ENCODE data around the gene ASTL. TPM values are rescaled to one million over a fixed set of nuclear protein-coding genes. Genes with fewer than 3 reads are reported as not detected.

ASTL gene
- total and polyA plus RNA-seq, 2 donors (not counting 3 experiments of a cell fraction or from before 2014, with no cell fraction given): not detected

- Histone ChIP-seq H3K4me3 (replicated peaks in 1 of 3; ENCODE audit: insufficient read depth in 1 of 3, low read depth in 1 of 3, low read length in 3 of 3) (no peak overlapping the region), H3K4me2 (ENCODE audit: insufficient read depth, low read length) (no peak overlapping the region), H3K27me3 (ENCODE audit: control insufficient read depth in 2 of 2, insufficient read depth in 2 of 2, low read length in 2 of 2) (peaks cover 0 to 4% of the 10 kb centered on the region in 2 experiments), H3K79me2 (ENCODE audit: control insufficient read depth, insufficient read depth, low read length) (no peaks in the 10 kb centered on the region), H3K9ac (replicated peaks; ENCODE audit: extremely low read depth, insufficient read depth, low read length) (no peak overlapping the region), H3K36me3 (ENCODE audit: control insufficient read depth in 2 of 2, extremely low read depth in 1 of 2, insufficient read depth in 2 of 2, low read length in 2 of 2) (no peaks in the 10 kb centered on the region), H3K9me3 (replicated peaks; ENCODE audit: control insufficient read depth, insufficient read depth, low read length) (no peaks in the 10 kb centered on the region), H2AFZ (ENCODE audit: low read depth, low read length) (no peak overlapping the region), H4K20me1 (replicated peaks; ENCODE audit: control insufficient read depth, extremely low read depth, insufficient read depth, low read length) (no peaks in the 10 kb centered on the region), H3K4me1 (ENCODE audit: control insufficient read depth, extremely low read depth, insufficient read depth, low read length) (no peaks in the 10 kb centered on the region), H3K27ac (ENCODE audit: insufficient read depth, low read depth, low read length) (no peak overlapping the region), H3K9me1 (replicated peaks; ENCODE audit: control insufficient read depth, extremely low read depth, insufficient read depth, low read length) (no peaks in the 10 kb centered on the region)
- BruUV-seq (replicated peaks): no TSS peak
- dilution Hi-C loops (cut with MboI; ENCODE audit: extremely low pct_ligation_motif_present, low sequenced_read_pairs) (no loop called here), intact Hi-C loops (cut with micrococcal nuclease) (no loop called here)
- no peak for DNase-seq (ENCODE audit: low read depth, low spot score)
- no peak for FAIRE-seq
- TF ChIP-seq GATA2 (IDR thresholded peaks at IDR 0.05; ENCODE audit: insufficient read depth, insufficient read length, low read depth, low read length) (no peak), MAX (IDR thresholded peaks at IDR 0.05; ENCODE audit: insufficient read depth, insufficient read length) (no peak), EZH2 (IDR thresholded peaks at IDR 0.05; ENCODE audit: borderline replicate concordance, low read depth, low read length, severe bottlenecking) (no peak)
- ChIA-PET CTCF (no interaction called here), POLR2A (no interaction called here)
These were observed 40.9 kb downstream of the ASTL start for GRCh38 chr2:96097441-96097840.

GRCh38 chr2:96095116-96095636 lies 43.1 kb downstream of the ASTL start:
- H3K79me2 ChIP-seq (ENCODE audit: control insufficient read depth, insufficient read depth, low read length): no peaks in the 10 kb centered on the region
- H3K27me3 ChIP-seq (ENCODE audit: control insufficient read depth in 2 of 2, insufficient read depth in 2 of 2, low read length in 2 of 2): peaks cover 0 to 4% of the 10 kb centered on the region in 2 experiments
- no peaks in the 10 kb centered on the region for H4K20me1 ChIP-seq (replicated peaks; ENCODE audit: control insufficient read depth, extremely low read depth, insufficient read depth, low read length)
- H3K9me1 ChIP-seq (replicated peaks; ENCODE audit: control insufficient read depth, extremely low read depth, insufficient read depth, low read length): no peaks in the 10 kb centered on the region
- dilution Hi-C loops (cut with MboI; ENCODE audit: extremely low pct_ligation_motif_present, low sequenced_read_pairs): no loop called here
- no peak overlapping the region for H2AFZ ChIP-seq (ENCODE audit: low read depth, low read length)
- DNase-seq (ENCODE audit: low read depth, low spot score) (no peak), FAIRE-seq (no peak)
- H3K9me3 ChIP-seq (replicated peaks; ENCODE audit: control insufficient read depth, insufficient read depth, low read length): no peaks in the 10 kb centered on the region
- H3K4me1 ChIP-seq (ENCODE audit: control insufficient read depth, extremely low read depth, insufficient read depth, low read length): no peaks in the 10 kb centered on the region
- POLR2A ChIA-PET: no interaction called here
- no peak overlapping the region for H3K4me2 ChIP-seq (ENCODE audit: insufficient read depth, low read length)
- TF ChIP-seq FOS (IDR thresholded peaks at IDR 0.05; ENCODE audit: borderline replicate concordance, insufficient read depth, low read length) (no peak), GATA2 (IDR thresholded peaks at IDR 0.05; ENCODE audit: insufficient read depth, insufficient read length, low read depth, low read length) (no peak), MAX (IDR thresholded peaks at IDR 0.05; ENCODE audit: insufficient read depth, insufficient read length) (no peak), CTCF (IDR thresholded peaks at IDR 0.05; ENCODE audit: extremely low read depth in 1 of 2, insufficient read depth in 1 of 2, low read depth in 1 of 2, low read length in 2 of 2) (no peak), POLR2AphosphoS5 (IDR thresholded peaks at IDR 0.05; ENCODE audit: insufficient read depth, low read depth, low read length) (no peak), MYC (IDR thresholded peaks at IDR 0.05; ENCODE audit: low read depth, low read length) (no peak), JUN (IDR thresholded peaks at IDR 0.05; ENCODE audit: borderline replicate concordance, insufficient read depth, insufficient read length, low read depth) (no peak), EZH2 (IDR thresholded peaks at IDR 0.05; ENCODE audit: borderline replicate concordance, low read depth, low read length, severe bottlenecking) (no peak), POLR2A (IDR thresholded peaks at IDR 0.05; ENCODE audit: low read depth, low read length) (no peak)
- intact Hi-C loops (cut with micrococcal nuclease): no loop called here
- no peak overlapping the region for H3K27ac ChIP-seq (ENCODE audit: insufficient read depth, low read depth, low read length)
- H3K9ac ChIP-seq (replicated peaks; ENCODE audit: extremely low read depth, insufficient read depth, low read length): no peak overlapping the region
- CTCF ChIA-PET: no interaction called here
- BruUV-seq (replicated peaks): no TSS peak
- H3K4me3 ChIP-seq (replicated peaks in 1 of 3; ENCODE audit: insufficient read depth in 1 of 3, low read depth in 1 of 3, low read length in 3 of 3): no peak overlapping the region
- no peaks in the 10 kb centered on the region for H3K36me3 ChIP-seq (ENCODE audit: control insufficient read depth in 2 of 2, extremely low read depth in 1 of 2, insufficient read depth in 2 of 2, low read length in 2 of 2)

All from endothelial cell of umbilical vein (primary cell).